Stimulated activated CD4-positive, alpha-beta T cell treated with anti-CD3 and anti-CD28 coated beads, Interleukin-15, amount 100 ng/mL, for 1 hour (primary cell): Measurements from ENCODE around the gene NUCB1.
"Not testable (repeated sequence)": the region's sequence is repeated elsewhere in the genome, so short reads cannot be mapped to it uniquely, and the experiment has no call there.

Experiments used
- DNase-seq, 2 donors: peaks; one replicate each; pipeline ENCODE4 v3.0.0-alpha.2; 2020; ENCODE audit warnings: low read depth in 1 of 2, low spot score in 1 of 2

NUCB1 gene

GRCh38 chr19:48899781-48900476 is at the start of gene NUCB1:
TSS of gene NUCB1 (plus strand) at chr19:48900312. CDS start at chr19:48900797, 485 bp downstream.
- DNase-seq: peak; percentile 97 to 99

- DNase-seq: no peak
These were observed 47.8 kb upstream of the NUCB1 start for GRCh38 chr19:48852292-48852691.

DNA sequence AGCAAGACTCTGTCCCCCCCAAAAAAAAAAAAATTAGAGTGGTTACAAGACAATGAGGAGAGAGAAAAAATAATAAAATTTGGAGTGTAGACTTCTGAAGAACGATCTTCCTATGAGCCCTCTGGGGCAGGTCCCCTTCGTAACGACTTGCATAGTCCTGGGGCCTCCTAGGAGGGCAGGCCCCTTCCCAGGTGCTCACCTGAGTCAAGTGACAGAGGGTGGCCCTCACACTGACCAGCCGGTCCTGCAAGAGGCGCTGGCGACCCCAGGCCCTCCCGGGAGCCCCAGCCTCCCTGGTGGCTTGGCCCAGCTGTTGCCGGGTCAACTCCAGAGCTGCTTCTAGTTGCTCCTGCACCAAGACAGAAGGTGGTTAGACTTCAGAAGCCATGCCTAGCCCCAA is 46.6 kb upstream of the NUCB1 start:
- no peak for DNase-seq

DNA sequence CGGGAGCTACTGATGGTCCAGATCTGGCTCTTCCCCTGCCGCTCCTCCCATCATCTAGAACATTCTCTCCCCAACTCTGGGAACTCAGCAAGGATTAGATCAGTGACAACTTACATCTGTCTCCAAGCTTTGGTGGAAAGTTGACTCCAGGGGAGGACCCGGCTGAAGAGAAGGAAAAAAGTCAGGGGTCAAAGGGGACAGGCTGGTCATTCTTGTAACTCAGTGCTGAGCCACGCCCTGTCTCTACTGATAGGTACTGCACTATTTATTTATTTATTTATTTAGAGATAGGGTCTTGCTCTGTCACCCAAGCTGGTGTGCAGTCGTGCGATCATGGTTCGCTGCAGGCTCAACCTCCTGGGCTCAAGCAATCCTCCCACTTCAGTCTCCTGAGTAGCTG is 46.0 kb upstream of the NUCB1 start:
- DNase-seq: no peak

DNA sequence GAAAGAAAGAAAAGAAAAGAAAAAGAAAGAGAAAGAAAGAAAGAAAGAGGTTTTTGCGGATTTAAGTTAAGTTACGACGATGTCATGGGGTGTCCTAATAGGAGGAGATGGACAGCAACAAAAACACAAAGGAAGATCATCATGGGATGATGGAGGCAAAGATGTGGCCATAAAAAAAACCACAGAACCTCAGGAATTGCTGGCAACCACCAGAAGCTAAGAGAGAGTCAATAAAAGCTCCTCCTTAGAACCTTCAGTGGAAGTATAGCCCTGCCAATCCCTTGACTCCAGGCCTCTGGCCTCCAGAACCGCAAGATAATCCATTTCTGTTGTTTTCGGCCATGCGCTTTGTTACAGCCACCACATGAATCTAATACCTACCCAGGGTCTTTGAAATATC is 43.2 kb upstream of the NUCB1 start:
- no peak for DNase-seq

DNA sequence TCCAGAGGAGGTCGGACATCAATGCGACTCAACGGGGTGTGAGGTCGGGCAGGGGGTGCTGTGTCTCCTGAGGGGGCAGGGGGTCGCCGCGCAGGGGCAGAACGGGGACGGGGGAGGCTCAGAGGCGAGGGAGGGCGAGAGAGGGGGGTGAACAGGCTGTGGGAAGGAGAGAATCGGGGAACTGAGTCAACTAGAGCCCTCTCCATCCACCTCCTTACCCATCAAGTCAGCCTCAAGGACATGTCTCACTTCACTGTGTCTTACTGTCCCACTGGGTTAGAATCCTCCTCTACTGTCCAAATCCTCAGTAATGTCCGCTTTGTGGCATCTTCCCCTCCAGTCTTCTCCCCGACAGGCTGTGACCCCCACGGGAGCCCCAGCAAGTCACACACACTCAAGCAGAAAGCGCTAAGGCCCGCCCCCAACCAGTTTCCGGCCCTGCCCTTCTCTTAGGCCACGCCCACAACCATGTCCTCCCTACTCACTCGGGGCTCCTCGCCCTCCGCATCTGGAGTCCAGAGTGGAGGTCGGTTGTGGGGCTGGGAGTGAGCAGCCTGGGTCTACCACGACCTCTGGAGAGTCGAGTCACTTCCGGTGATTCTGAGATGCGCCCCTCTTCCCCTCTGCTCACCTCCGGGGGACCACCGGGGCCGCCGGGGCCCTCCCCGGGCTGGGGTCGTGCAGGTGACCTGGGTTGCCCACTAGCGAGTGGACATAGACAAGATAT is 41.0 kb upstream of the NUCB1 start:
- peak; percentile 53 to 74 for DNase-seq

GRCh38 chr19:48859711-48860572 is 40.2 kb upstream of the NUCB1 start:
- DNase-seq: no peak

DNA sequence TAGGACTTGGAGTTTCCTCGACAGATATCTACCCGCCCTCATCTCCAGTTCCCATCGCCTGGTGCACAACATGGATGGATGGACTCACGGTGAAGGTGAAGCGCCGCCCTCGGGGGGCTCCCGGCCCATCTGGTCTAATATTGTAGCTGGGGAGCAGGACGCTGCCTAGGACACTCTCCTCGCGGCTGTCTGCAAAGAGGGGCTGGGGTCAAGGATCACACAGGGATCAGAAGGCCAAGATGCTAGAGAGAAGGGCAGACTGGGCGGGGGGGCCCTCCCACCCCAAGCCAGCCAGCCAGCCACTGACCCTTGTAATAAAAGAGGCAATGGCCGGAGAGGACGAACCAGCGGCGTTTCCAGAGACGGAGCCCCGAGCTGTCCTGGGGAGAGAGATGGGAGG is 38.8 kb upstream of the NUCB1 start:
- DNase-seq: no peak

GRCh38 chr19:48862827-48863226 is 37.3 kb upstream of the NUCB1 start:
- no peak for DNase-seq

DNA sequence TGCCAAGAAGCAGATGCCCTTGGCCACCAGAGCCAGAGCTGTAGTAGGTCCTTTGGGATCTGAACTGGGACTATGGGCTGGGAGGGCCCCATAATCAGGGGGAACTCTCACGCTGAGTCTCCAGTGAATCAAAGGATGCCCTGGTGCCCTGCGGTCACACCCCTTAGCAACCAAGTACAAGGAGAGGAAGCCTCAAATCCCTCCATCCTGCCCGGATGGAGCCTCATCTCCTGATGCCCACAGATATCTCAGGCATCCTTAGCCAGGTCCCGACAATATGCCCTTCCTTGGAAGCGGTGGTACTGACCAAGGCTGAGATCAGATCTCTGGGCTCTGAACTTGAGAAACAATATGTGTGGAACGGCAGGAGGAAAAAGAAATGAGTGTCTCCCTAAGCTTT is 33.4 kb upstream of the NUCB1 start:
- no peak for DNase-seq

DNA sequence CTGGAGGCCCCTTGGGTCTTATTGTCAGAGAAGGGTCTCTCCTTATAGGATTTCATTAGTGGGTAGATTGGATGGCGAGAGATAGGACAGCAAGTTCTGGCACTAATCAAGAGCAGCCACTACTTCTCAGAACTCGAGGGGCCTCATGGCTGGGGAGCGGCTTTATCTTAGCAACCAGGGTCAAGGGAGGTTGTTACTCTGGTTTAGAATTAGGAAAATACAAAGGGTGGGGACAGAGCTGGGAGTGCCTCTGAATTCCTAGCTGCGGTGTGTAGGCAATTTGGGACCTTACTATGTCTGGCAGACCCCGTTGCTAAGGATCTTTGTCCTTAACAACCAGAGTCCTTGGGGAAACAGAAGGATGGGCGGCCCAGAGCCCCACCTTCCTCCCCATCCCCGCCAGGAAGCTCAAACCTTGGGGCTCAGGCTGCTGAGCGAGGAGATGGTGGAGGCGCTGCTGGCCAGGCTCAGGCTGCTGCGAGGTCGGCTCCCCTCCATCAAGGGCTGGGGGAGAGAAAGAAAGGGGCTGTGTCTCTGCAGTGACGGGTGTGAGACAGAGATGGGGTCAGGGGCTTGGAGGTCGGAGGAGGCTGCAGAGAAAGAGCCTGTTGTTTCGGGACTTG is 32.9 kb upstream of the NUCB1 start:
- DNase-seq: no peak

- no peak for DNase-seq
These were observed 32.4 kb upstream of the NUCB1 start for GRCh38 chr19:48867746-48868113.

GRCh38 chr19:48868114-48868886 is 31.8 kb upstream of the NUCB1 start, which contains the start of gene PLEKHA4:
TSS of gene PLEKHA4 (minus strand) at chr19:48868617. CDS start at chr19:48867620, 997 bp downstream.
- DNase-seq: no peak

DNA sequence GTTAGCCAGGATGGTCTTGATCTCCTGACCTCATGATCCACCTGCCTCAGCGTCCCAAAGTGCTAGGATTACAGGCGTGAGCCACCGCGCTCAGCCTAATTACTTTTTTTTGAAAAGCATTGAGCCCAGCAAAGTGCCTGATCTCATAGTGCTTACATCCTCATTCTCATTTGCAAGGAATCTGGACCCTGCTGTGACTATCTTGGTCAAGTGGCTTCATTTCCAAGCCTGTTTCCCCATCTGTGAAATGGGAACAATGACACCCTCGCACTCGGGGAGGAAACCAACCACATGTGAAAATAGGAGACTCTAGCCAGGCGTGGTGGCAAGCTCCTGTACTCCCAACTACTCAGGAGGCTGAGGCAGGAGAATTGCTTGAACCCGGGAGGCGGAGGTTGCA is 30.1 kb upstream of the NUCB1 start:
- DNase-seq: no peak

DNA sequence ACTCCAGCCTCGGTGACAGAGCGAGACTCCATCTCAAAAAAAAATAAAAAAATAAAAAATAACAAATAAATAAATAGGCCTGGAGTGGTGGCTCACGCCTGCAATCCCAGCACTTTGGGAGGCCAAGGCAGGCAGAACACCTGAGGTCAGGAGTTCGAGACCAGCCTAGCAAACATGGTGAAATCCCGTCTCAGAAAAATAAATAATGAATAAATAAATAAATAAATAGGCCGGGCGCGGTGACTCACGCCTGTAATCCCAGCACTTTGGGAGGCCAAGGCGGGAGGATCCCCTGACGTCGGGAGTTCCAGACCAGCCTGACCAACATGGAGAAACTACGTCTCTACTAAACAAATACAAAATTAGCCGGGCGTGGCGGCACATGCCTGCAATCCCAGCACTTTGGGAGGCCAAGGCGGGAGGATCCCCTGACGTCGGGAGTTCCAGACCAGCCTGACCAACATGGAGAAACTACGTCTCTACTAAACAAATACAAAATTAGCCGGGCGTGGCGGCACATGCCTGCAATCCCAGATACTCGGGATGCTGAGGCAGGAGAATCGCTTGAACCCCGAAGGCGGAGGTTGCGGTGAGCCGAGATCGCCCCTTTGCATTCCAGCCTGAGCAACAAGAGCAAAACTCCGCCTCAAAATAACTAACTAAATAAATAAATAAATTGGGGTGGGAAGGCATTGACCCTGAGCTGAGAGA is 28.5 kb upstream of the NUCB1 start:
- DNase-seq: not testable (repeated sequence)

- peak; percentile 96 to 99 for DNase-seq
These were observed 27.8 kb upstream of the NUCB1 start, which contains the start of gene PPP1R15A for GRCh38 chr19:48872182-48872883. TSS of gene PPP1R15A (plus strand) at chr19:48872421. CDS start at chr19:48873234, 813 bp downstream.

DNA sequence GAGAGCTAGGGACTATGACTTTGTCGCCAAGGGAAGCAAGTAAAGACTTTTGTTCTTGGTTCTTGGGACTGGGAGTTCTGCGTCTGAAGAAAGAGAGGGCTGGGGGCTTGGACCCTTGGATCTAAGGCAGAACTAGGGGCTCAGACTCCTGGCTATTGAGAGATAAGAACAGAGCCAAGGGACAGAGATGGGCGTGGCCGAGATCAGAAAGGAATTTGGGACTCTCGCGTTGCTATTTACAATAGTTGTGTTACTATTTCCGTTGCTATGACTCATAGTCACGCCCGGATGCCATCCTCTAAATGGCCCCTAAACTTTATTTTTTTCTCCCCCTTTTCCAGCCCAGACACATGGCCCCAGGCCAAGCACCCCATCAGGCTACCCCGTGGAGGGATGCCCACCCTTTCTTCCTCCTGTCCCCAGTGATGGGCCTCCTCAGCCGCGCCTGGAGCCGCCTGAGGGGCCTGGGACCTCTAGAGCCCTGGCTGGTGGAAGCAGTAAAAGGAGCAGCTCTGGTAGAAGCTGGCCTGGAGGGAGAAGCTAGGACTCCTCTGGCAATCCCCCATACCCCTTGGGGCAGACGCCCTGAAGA is 27.1 kb upstream of the NUCB1 start:
- peak; percentile 45 to 54 for DNase-seq

- DNase-seq: no peak
These were observed 26.4 kb upstream of the NUCB1 start for GRCh38 chr19:48873476-48874302.
